ENCODE data around the gene ZNF865. TPM values are rescaled to one million over a fixed set of nuclear protein-coding genes. Genes with fewer than 3 reads are reported as not detected.

The ZNF865 gene
- total RNA-seq, 2 donors from 2014 or later: 11.9 to 14.5 TPM

DNA sequence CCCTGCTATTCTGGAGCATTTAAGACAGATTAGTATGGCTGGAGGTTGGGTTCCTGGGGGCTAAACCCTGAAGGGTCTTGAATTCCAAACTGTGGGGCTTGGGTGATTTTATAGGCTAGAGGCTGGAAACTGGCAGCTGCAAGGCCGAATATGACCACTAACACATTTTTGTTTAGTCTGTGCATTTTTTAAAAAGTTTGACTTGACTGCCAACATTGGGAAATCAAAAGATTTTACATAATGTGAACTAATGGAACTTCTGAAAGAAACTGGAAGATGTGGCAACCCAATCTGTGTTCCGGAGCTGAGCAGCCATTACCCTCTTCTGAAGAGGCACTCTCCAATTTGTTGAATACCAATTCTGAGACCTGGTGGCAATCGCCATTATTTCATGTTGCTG, 13.8 kb downstream of the ZNF865 start:
- peaks cover 28% of the 10 kb centered on the region for H3K36me3 ChIP-seq
- H3K4me3 ChIP-seq: no peak overlapping the region
- no peaks in the 10 kb centered on the region for H3K9me3 ChIP-seq
- H3K27ac ChIP-seq: no peak overlapping the region
- no peaks in the 10 kb centered on the region for H3K27me3 ChIP-seq (replicated peaks; ENCODE audit: insufficient read depth)
- DNase-seq (ENCODE audit: low spot score): no peak
- no peak for ATAC-seq (ENCODE audit: insufficient number of reproducible peaks, low FRiP score, low read depth)
- H3K4me1 ChIP-seq (ENCODE audit: control insufficient read depth in 1 of 2, low read depth in 2 of 2): no peaks in the 10 kb centered on the region
- TF ChIP-seq, protein P1, sequence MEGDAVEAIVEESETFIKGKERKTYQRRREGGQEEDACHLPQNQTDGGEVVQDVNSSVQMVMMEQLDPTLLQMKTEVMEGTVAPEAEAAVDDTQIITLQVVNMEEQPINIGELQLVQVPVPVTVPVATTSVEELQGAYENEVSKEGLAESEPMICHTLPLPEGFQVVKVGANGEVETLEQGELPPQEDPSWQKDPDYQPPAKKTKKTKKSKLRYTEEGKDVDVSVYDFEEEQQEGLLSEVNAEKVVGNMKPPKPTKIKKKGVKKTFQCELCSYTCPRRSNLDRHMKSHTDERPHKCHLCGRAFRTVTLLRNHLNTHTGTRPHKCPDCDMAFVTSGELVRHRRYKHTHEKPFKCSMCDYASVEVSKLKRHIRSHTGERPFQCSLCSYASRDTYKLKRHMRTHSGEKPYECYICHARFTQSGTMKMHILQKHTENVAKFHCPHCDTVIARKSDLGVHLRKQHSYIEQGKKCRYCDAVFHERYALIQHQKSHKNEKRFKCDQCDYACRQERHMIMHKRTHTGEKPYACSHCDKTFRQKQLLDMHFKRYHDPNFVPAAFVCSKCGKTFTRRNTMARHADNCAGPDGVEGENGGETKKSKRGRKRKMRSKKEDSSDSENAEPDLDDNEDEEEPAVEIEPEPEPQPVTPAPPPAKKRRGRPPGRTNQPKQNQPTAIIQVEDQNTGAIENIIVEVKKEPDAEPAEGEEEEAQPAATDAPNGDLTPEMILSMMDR (IDR thresholded peaks at IDR 0.05): no peak

DNA sequence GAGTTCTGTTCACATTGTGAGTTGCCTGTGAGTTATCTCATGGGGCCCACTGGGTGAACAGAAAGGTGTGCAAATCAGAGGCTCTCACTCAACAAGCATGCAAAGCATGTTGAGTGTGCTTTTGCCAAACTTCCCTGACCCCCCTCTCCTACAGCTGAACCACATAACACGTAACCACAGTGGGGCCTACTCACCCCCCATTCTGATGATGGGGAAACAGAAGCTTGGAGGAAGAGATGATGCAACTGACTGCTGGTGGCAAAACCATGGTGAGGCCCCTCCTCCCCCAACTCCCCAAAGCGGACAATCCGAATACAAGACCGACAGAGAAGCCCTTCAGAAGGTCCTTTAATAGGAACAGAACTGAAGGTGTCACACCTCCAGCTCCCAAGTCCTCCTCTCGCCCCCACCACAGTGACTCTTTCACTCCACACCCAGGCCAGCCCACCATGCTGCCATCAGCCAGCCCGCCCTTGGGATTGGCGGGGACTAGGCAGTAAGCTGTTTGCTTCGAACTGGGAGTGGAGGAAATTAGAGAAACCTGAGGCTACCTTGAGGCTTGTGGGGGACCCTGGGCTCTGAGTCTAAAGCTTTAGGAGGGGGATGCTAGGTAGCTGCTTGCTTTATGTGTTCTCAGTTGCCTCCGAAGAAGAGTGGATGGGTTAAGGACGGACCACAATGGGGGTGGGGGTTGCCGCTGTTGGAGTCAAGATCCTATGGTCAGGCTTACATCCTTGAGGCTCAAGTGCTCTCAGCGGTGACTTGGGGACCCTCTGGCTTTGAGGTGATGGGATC, 15.2 kb downstream of the ZNF865 start:
- peaks cover 19% of the 10 kb centered on the region for H3K36me3 ChIP-seq
- DNase-seq (ENCODE audit: low spot score): no peak
- TF ChIP-seq, protein P1 (IDR thresholded peaks at IDR 0.05): no peak

DNA sequence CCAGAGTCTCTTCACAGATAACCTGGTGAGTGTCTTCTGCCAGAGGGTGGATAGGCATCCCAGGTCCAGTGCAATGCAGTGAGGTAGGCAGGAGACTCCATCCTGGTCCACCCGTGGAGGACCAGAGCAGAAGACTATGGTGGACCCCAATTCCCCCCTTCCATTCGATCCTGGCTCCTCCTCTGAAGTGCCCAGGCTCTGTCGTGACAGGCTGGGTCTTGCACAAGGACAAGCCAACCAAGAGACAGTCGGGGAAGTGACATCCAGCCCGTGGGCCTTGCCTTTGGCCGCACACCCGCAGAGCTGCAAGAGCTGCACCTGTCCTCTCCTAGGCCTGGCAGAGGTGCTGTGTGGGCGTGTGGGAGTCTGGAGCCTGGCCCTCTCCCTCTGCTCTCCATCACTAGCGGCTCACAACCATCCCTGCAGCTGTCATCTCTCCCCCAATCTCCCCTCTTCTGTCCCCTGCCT, 15.8 kb downstream of the ZNF865 start:
- H3K4me1 ChIP-seq (ENCODE audit: control insufficient read depth in 1 of 2, low read depth in 2 of 2): peaks cover 0 to 6% of the 10 kb centered on the region in 2 donors
- no peaks in the 10 kb centered on the region for H3K9me3 ChIP-seq
- peaks cover 13% of the 10 kb centered on the region for H3K36me3 ChIP-seq
- TF ChIP-seq, protein P1 (IDR thresholded peaks at IDR 0.05): no peak
- DNase-seq (ENCODE audit: low spot score): no peak
- ATAC-seq (ENCODE audit: insufficient number of reproducible peaks, low FRiP score, low read depth): no peak
- no peaks in the 10 kb centered on the region for H3K27me3 ChIP-seq (replicated peaks; ENCODE audit: insufficient read depth)
- H3K27ac ChIP-seq: no peak overlapping the region
- H3K4me3 ChIP-seq: no peak overlapping the region

More for the DNA sequence above, 15.2 kb downstream of the ZNF865 start:
- Histone ChIP-seq H3K27ac (no peak overlapping the region), H3K4me3 (no peak overlapping the region), H3K27me3 (replicated peaks; ENCODE audit: insufficient read depth) (no peaks in the 10 kb centered on the region), H3K9me3 (no peaks in the 10 kb centered on the region), H3K4me1 (ENCODE audit: control insufficient read depth in 1 of 2, low read depth in 2 of 2) (peaks cover 0 to 6% of the 10 kb centered on the region in 2 donors)
- no peak for ATAC-seq (ENCODE audit: insufficient number of reproducible peaks, low FRiP score, low read depth)

DNA sequence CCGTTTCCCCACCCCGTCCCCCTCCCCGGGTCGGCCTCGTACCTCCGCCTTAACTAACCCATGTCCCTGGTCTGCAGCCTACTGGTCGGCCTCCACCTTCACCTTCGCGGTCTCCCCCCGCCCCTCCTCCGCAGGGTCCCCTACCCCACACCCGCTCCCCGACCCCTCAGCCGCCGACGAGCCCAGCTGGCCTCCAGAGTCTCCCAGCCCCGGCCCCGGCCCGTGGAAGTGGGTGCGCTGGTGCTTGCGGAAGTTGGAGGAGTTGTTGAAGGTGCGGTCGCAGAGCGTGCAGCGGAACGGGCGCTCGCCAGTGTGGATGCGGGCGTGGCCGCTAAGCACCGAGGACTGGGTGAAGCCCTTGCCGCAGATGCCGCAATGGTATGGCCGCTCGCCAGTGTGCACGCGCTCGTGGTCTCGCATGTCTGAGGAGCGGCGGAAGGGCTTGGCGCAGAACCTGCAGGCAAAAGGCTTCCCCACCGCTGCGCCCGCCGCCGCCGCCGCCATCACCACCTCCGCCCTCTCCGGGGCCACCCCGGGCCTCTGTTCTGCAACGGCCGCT, 16.3 kb downstream of the ZNF865 start:
- no peak for DNase-seq (ENCODE audit: low spot score)

More for the DNA sequence above, 16.3 kb downstream of the ZNF865 start:
- TF ChIP-seq, protein P1 (IDR thresholded peaks at IDR 0.05): no peak
- Histone ChIP-seq H3K4me3 (no peak overlapping the region), H3K36me3 (peaks cover 8% of the 10 kb centered on the region), H3K9me3 (no peaks in the 10 kb centered on the region), H3K27ac (no peak overlapping the region), H3K4me1 (ENCODE audit: control insufficient read depth in 1 of 2, low read depth in 2 of 2) (peaks cover 0 to 6% of the 10 kb centered on the region in 2 donors), H3K27me3 (replicated peaks; ENCODE audit: insufficient read depth) (no peaks in the 10 kb centered on the region)
- ATAC-seq (ENCODE audit: insufficient number of reproducible peaks, low FRiP score, low read depth): no peak

Measured in thoracic aorta (tissue), 2 donors.